HEK293 (cell line): ENCODE data around the gene TMEM183A.

Source experiments
- CTCF ChIA-PET: fragments of 350-600 bp; formaldehyde crosslinking; extraction: SDS; loops from one replicate; lab custom pipeline; 2021; ENCODE audit warnings: antibody characterized with exemption; lab: Yijun Ruan, JAX
- POLR2A ChIA-PET: fragments of 300-600 bp; formaldehyde crosslinking; extraction: SDS; loops from one replicate; lab custom pipeline; 2020; ENCODE audit warnings: antibody characterized with exemption, inconsistent platforms; lab: Yijun Ruan, JAX
- H3K27ac ChIP-seq: fragments of 200-500 bp; sonication (Bioruptor generic); 2 replicates; pipeline ENCODE4 v1.5.1; 2014; ENCODE audit warnings: low read depth, low read length, control low read depth, inconsistent platforms; ENCODE audit errors: extremely low read depth
- H3K36me3 ChIP-seq, 2 experiments: fragments of 200-500 bp in 1 of 2; sonication (Bioruptor generic) in 1 of 2; 1 replicate in 1 of 2; 2 replicates in 1 of 2; pipeline ENCODE4 v1.5.1; 2014 to 2017; ENCODE audit warnings: inconsistent platforms in 2 of 2, low read length in 2 of 2; ENCODE audit not compliant: control insufficient read depth in 2 of 2, insufficient read depth in 1 of 2
- H3K4me1 ChIP-seq: fragments of 200-500 bp; sonication (Bioruptor generic); 2 replicates; pipeline ENCODE4 v1.5.1; 2014; ENCODE audit warnings: mild to moderate bottlenecking, low read length, inconsistent platforms; ENCODE audit not compliant: control insufficient read depth, insufficient read depth
- H3K4me3 ChIP-seq: 2 replicates; pipeline ENCODE4 v1.5.1; 2011; ENCODE audit warnings: low read depth, mild to moderate bottlenecking, control low read depth, low read length, moderate library complexity
- H3K9me3 ChIP-seq: fragments of 200-500 bp; sonication (Bioruptor generic); 2 replicates; pipeline ENCODE4 v1.5.1; 2014; ENCODE audit warnings: low read depth, low read length, inconsistent platforms; ENCODE audit not compliant: control insufficient read depth, insufficient read depth
- GLI4 ChIP-seq: fragments of 450-650 bp; formaldehyde crosslinking; IDR thresholded peaks from 2 replicates; pipeline ENCODE4 v1.5.1; 2016; ENCODE audit warnings: missing biosample characterization, missing genetic modification characterization
- IKZF3 ChIP-seq: fragments of 450-650 bp; IDR thresholded peaks from 2 replicates; pipeline ENCODE4 v1.5.0; 2018; ENCODE audit warnings: missing biosample characterization, mild to moderate bottlenecking, missing genetic modification characterization, moderate library complexity
- OVOL3 ChIP-seq: fragments of 450-650 bp; formaldehyde crosslinking; IDR thresholded peaks from 2 replicates; pipeline ENCODE4 v1.5.1; 2016; ENCODE audit warnings: missing biosample characterization, missing genetic modification characterization
- PRDM1 ChIP-seq: fragments of 450-650 bp; formaldehyde crosslinking; IDR thresholded peaks from 2 replicates; pipeline ENCODE4; 2016; ENCODE audit warnings: missing biosample characterization, missing genetic modification characterization
- PRDM10 ChIP-seq: fragments of 450-650 bp; formaldehyde crosslinking; IDR thresholded peaks from 2 replicates; pipeline ENCODE4 v1.5.1; 2016; ENCODE audit warnings: missing biosample characterization, missing genetic modification characterization
- ZBTB17 ChIP-seq: fragments of 450-650 bp; formaldehyde crosslinking; IDR thresholded peaks from 2 replicates; pipeline ENCODE4 v1.5.1; 2016; ENCODE audit warnings: missing biosample characterization, missing genetic modification characterization
- ZBTB48 ChIP-seq: fragments of 450-650 bp; formaldehyde crosslinking; IDR thresholded peaks from 2 replicates; pipeline ENCODE4 v1.5.1; 2016; ENCODE audit warnings: missing biosample characterization, missing genetic modification characterization
- ZNF112 ChIP-seq: fragments of 450-650 bp; formaldehyde crosslinking; IDR thresholded peaks from 2 replicates; pipeline ENCODE4 v1.5.0; 2017; ENCODE audit warnings: missing biosample characterization, missing genetic modification characterization
- ZNF335 ChIP-seq: fragments of 450-650 bp; formaldehyde crosslinking; conservative IDR thresholded peaks from 2 replicates; pipeline ENCODE4 v1.5.1; 2016; ENCODE audit warnings: missing biosample characterization, missing genetic modification characterization
- ZNF623 ChIP-seq: fragments of 450-650 bp; formaldehyde crosslinking; IDR thresholded peaks from 2 replicates; pipeline ENCODE4 v1.5.1; 2016; ENCODE audit warnings: missing biosample characterization, missing genetic modification characterization
- ZNF660 ChIP-seq: fragments of 450-650 bp; IDR thresholded peaks from 2 replicates; pipeline ENCODE4 v1.5.1; 2018; ENCODE audit warnings: missing biosample characterization, mild to moderate bottlenecking, missing genetic modification characterization
- ZNF701 ChIP-seq: fragments of 450-650 bp; formaldehyde crosslinking; IDR thresholded peaks from 2 replicates; pipeline ENCODE4 v1.5.1; 2016; ENCODE audit warnings: missing biosample characterization, missing genetic modification characterization
- ZNF747 ChIP-seq: fragments of 450-650 bp; formaldehyde crosslinking; IDR thresholded peaks from 2 replicates; pipeline ENCODE4 v1.5.1; 2016; ENCODE audit warnings: missing biosample characterization, missing genetic modification characterization
- ZNF785 ChIP-seq: fragments of 450-650 bp; formaldehyde crosslinking; IDR thresholded peaks from 2 replicates; pipeline ENCODE4 v1.5.1; 2016; ENCODE audit warnings: missing biosample characterization, missing genetic modification characterization
- ZSCAN4 ChIP-seq: fragments of 450-650 bp; formaldehyde crosslinking; IDR thresholded peaks from 2 replicates; pipeline ENCODE4 v1.5.1; 2017; ENCODE audit warnings: missing biosample characterization, missing genetic modification characterization
- ZSCAN5A ChIP-seq: fragments of 450-650 bp; formaldehyde crosslinking; IDR thresholded peaks from 2 replicates; pipeline ENCODE4 v1.5.1; 2016; ENCODE audit warnings: missing biosample characterization, missing genetic modification characterization
- ZXDB ChIP-seq: fragments of 450-650 bp; formaldehyde crosslinking; IDR thresholded peaks from 2 replicates; pipeline ENCODE4 v1.5.1; 2016; ENCODE audit warnings: missing biosample characterization, missing genetic modification characterization
- TF ChIP-seq, protein P1 (sequence below): fragments of 450-650 bp; formaldehyde crosslinking; IDR thresholded peaks from 2 replicates; pipeline ENCODE4 v1.5.1; 2016; ENCODE audit warnings: missing biosample characterization, missing genetic modification characterization, borderline replicate concordance

The TMEM183A gene

DNA sequence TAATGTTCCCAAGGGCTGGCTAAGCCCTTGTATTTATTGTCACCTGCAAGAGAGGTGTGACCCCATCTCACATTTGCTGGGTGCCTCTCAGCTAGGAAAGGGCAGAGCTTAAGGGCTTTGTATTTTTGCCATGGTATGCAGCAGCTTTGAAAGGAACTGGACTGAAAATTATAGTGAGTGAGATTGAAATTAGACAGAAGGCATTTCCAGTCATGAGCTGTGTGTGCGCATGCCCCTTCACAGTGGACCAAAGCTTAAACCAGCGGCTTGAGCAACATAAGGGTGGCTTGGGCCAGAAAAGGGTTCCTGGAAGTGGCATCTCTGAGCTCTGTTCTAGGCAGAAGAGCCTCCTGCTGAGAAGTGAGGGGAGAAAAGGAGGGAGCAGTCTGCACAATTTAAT lies 58.8 kb downstream of the TMEM183A start (continued):
- no peak for TF ChIP-seq IKZF3 (tag by site-specific recombination)
- TF ChIP-seq ZNF747 (tag by site-specific recombination), result no peak
- no peak for TF ChIP-seq PRDM10 (tag by site-specific recombination)
- TF ChIP-seq, protein P1, sequence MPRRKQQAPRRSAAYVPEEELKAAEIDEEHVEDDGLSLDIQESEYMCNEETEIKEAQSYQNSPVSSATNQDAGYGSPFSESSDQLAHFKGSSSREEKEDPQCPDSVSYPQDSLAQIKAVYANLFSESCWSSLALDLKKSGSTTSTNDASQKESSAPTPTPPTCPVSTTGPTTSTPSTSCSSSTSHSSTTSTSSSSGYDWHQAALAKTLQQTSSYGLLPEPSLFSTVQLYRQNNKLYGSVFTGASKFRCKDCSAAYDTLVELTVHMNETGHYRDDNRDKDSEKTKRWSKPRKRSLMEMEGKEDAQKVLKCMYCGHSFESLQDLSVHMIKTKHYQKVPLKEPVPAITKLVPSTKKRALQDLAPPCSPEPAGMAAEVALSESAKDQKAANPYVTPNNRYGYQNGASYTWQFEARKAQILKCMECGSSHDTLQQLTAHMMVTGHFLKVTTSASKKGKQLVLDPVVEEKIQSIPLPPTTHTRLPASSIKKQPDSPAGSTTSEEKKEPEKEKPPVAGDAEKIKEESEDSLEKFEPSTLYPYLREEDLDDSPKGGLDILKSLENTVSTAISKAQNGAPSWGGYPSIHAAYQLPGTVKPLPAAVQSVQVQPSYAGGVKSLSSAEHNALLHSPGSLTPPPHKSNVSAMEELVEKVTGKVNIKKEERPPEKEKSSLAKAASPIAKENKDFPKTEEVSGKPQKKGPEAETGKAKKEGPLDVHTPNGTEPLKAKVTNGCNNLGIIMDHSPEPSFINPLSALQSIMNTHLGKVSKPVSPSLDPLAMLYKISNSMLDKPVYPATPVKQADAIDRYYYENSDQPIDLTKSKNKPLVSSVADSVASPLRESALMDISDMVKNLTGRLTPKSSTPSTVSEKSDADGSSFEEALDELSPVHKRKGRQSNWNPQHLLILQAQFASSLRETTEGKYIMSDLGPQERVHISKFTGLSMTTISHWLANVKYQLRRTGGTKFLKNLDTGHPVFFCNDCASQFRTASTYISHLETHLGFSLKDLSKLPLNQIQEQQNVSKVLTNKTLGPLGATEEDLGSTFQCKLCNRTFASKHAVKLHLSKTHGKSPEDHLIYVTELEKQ (tag by site-specific recombination), result no peak
- no peak for TF ChIP-seq ZSCAN4 (tag by site-specific recombination)
- no peak for TF ChIP-seq ZNF112 (tag by site-specific recombination)
- no peak for TF ChIP-seq ZNF701 (tag by site-specific recombination)
- no peak for TF ChIP-seq PRDM1 (tag by site-specific recombination)
- no peak for TF ChIP-seq GLI4 (tag by site-specific recombination)

- POLR2A ChIA-PET, result no interaction called here
- H3K27ac ChIP-seq, result no peak overlapping the region
- H3K4me1 ChIP-seq, result no peaks in the 10 kb centered on the region
- TF ChIP-seq ZXDB, result no peak
- TF ChIP-seq ZNF623, result peak; percentile 91
- TF ChIP-seq, all 188 proteins: peak for 1
- no peak overlapping the region for H3K4me3 ChIP-seq
- CTCF ChIA-PET, result interaction anchor here (1.0 to 4.9 kb wide), 4 partner anchors 10 to 27 kb away, joined by 3 to 20 read pairs (median 10); partner anchors contain the start of gene MYOG
- no peaks in the 10 kb centered on the region for H3K9me3 ChIP-seq
- no peaks in the 10 kb centered on the region; a peak in 1 of 3 replicates for H3K36me3 ChIP-seq
These were observed 59.8 kb downstream of the TMEM183A start for GRCh38 chr1:203066965-203067364.

DNA sequence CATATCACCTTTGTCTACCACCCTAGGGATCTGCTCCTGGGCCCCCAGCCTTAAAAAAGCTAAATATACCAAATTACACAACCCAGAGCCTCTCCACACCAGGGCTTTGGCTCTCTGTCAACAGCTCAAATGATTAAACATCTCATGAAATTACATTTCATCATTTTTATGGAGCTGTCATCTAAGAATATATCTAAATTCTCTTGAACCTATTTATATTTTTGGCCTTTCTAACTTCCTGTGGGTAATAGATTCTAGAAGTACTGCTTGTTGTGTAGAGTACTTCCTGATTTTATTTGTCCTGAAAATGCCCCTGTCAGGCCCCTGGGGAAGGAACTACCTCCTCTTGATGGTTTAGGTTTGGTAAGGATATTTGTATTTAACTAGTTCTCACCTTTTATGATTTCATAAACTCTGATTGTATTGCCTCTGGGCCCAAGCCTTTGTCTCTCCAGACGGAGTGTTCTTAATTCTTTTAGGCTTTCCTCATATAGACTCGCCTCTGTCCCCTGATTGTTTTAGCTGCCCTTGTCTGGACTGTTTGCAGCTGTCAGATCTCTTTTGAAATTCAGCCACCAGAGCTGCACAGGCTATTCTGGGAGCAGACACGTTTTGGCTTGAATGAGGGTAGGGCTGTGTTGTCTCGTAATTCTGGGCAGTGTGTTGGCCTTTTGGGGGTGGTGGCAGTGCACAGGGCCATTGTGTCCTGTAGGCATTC lies 62.0 kb downstream of the TMEM183A start:
- no peak overlapping the region for H3K4me3 ChIP-seq
- H3K27ac ChIP-seq, result no peak overlapping the region
- H3K4me1 ChIP-seq, result no peaks in the 10 kb centered on the region
- TF ChIP-seq ZSCAN5A, result no peak
- TF ChIP-seq ZNF660 (tag by site-specific recombination), result 0 out of 2 replicates have a peak, but pooled peaks have one; percentile 58
- no peak for TF ChIP-seq ZNF785 (tag by site-specific recombination)
- no peak for TF ChIP-seq OVOL3 (tag by site-specific recombination)
- TF ChIP-seq ZBTB17, result 0 out of 2 replicates have a peak, but pooled peaks have one; percentile 17
- TF ChIP-seq ZNF335, result 0 out of 2 replicates have a peak, but pooled peaks have one; percentile 21
- TF ChIP-seq ZBTB48 (tag by site-specific recombination), result 0 out of 2 replicates have a peak, but pooled peaks have one; percentile 16
- H3K9me3 ChIP-seq, result no peaks in the 10 kb centered on the region
- H3K36me3 ChIP-seq, result no peaks in the 10 kb centered on the region; a peak in 1 of 3 replicates
- ChIA-PET CTCF (interaction anchor here (0.8 to 2.6 kb wide), 3 partner anchors 15 to 146 kb away, joined by 5 to 14 read pairs (median 9); no protein-coding TSS in a partner anchor), POLR2A (no interaction called here)
